ENCODE data around the gene DEGS2. TPM values are rescaled to one million over a fixed set of nuclear protein-coding genes. Genes with fewer than 3 reads are reported as not detected.

Gene DEGS2
- total RNA-seq, 1 donor from 2014 or later, result 0.53 TPM

- FAIRE-seq, result no peak
- H3K27me3 ChIP-seq (ENCODE audit: control insufficient read depth, insufficient read depth, low read length), result no peaks in the 10 kb centered on the region
Observed at GRCh38 chr14:100201701-100202100, 42.3 kb upstream of the DEGS2 start.

DNA sequence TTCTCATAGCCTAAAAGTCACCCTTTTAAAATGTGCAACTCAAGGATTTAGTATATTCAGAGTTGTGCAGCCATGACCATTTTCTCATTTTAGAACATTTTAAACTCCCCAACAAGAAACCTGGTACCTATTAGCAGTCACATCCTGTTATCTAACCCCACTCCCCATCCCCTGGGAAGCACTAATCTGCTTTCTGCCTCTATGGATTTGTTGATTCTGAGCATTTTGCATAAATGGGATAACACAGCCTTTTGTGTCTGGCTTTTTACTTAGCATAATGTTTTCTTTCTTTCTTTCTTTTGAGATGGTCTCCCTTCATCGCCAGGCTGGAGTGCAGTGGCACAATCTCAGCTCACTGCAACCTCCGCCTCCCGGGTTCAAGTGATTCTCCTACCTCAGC lies 40.9 kb upstream of the DEGS2 start:
- TF ChIP-seq, protein P1, sequence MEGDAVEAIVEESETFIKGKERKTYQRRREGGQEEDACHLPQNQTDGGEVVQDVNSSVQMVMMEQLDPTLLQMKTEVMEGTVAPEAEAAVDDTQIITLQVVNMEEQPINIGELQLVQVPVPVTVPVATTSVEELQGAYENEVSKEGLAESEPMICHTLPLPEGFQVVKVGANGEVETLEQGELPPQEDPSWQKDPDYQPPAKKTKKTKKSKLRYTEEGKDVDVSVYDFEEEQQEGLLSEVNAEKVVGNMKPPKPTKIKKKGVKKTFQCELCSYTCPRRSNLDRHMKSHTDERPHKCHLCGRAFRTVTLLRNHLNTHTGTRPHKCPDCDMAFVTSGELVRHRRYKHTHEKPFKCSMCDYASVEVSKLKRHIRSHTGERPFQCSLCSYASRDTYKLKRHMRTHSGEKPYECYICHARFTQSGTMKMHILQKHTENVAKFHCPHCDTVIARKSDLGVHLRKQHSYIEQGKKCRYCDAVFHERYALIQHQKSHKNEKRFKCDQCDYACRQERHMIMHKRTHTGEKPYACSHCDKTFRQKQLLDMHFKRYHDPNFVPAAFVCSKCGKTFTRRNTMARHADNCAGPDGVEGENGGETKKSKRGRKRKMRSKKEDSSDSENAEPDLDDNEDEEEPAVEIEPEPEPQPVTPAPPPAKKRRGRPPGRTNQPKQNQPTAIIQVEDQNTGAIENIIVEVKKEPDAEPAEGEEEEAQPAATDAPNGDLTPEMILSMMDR (IDR thresholded peaks at IDR 0.05; ENCODE audit: insufficient read depth, low read length, severe bottlenecking), result no peak
- H3K27me3 ChIP-seq (ENCODE audit: control insufficient read depth, insufficient read depth, low read length), result no peaks in the 10 kb centered on the region
- DNase-seq (ENCODE audit: low read depth) (no peak), FAIRE-seq (no peak)
- no peak overlapping the region for H3K4me3 ChIP-seq (ENCODE audit: low read depth, low read length)
- no peaks in the 10 kb centered on the region for H3K36me3 ChIP-seq (ENCODE audit: control insufficient read depth, insufficient read depth, low read length)

More at GRCh38 chr14:100201701-100202100, 42.3 kb upstream of the DEGS2 start:
- no peak for DNase-seq (ENCODE audit: low read depth)
- TF ChIP-seq, protein P1 (IDR thresholded peaks at IDR 0.05; ENCODE audit: insufficient read depth, low read length, severe bottlenecking), result no peak
- H3K4me3 ChIP-seq (ENCODE audit: low read depth, low read length), result no peak overlapping the region
- no peaks in the 10 kb centered on the region for H3K36me3 ChIP-seq (ENCODE audit: control insufficient read depth, insufficient read depth, low read length)

DNA sequence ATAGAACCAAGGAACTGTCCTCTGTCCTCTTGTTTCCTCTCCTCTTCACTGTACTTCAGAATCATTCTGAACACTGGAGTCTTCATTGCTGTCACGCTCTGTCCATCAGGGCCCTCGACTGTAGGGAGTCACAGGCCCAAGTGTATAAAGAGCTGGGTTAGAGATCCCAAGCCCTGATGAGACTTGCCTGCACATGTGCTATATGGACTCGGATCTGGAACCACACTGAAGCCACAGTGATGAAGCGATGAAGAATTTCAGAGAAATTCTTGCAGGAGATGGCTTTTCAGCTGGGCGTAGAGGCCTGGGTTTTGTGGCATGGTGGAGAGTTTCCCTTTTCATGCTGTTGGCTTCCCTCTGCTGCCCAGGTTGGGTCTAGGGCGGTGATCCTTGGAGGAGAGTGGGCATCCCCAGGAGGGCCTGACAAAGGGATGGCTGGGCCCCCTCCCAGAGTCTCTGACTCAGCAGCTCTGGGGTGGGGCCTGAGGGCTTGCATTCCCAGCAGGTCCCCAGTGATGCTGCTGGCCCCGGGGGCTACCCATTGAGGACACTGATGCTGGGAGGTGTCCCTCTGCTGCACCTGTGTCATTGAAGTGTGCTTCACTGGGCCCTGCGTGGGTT lies 39.9 kb upstream of the DEGS2 start:
- DNase-seq (ENCODE audit: low read depth) (peak; percentile 55), FAIRE-seq (no peak)
- Histone ChIP-seq H3K4me3 (ENCODE audit: low read depth, low read length) (no peak overlapping the region), H3K36me3 (ENCODE audit: control insufficient read depth, insufficient read depth, low read length) (no peaks in the 10 kb centered on the region), H3K27me3 (ENCODE audit: control insufficient read depth, insufficient read depth, low read length) (no peaks in the 10 kb centered on the region)
- TF ChIP-seq, protein P1 (IDR thresholded peaks at IDR 0.05; ENCODE audit: insufficient read depth, low read length, severe bottlenecking), result no peak

DNA sequence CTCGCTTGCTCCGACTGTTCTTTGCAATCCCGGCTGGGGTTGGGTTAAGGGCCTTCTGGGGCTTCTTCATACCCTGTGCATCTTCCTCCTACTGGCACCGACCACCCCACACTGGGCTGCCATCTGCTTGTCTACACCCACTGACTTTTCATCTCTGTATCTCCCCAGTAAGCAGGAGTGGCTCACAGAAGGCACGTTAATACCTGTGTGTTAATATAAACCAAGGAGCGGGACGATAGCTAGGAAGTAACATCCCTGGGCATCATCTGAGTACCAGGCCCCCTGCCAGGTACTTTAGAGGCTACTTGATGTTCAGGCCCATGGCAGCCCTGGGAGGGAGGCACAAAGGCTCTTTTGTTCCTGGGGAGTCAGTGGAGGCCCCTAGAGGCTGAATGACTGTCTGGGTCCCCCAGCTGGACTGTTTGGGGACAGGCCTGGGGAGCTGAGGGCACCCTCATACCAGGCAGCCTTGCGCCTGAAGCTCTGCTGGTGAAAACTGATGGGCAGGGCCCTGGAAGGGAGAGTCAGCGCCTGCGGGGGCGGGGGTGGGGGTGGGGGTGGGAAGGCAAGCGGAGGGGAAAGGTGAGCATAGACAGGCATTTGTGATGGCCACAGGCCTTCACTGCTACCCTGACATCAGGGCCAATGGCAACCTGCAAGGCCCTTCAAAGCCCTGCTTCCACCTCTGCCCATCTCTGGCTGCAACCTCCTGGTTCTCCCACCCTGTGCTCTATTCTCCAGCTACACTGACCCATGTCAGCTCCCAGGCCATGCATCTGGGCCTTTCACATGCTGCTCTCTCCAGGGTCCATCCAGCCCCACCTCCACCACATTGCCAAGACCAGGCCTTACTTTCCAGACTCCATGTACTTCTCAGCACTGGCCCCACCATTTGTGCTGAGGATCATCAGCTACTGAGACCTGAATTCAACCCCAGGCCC lies 34.2 kb upstream of the DEGS2 start:
- H3K4me3 ChIP-seq (ENCODE audit: low read depth, low read length), result no peak overlapping the region
- TF ChIP-seq, protein P1 (IDR thresholded peaks at IDR 0.05; ENCODE audit: insufficient read depth, low read length, severe bottlenecking), result no peak
- FAIRE-seq, result no peak
- no peaks in the 10 kb centered on the region for H3K27me3 ChIP-seq (ENCODE audit: control insufficient read depth, insufficient read depth, low read length)
- H3K36me3 ChIP-seq (ENCODE audit: control insufficient read depth, insufficient read depth, low read length), result no peaks in the 10 kb centered on the region
- DNase-seq (ENCODE audit: low read depth), result no peak

- Histone ChIP-seq H3K36me3 (ENCODE audit: control insufficient read depth, insufficient read depth, low read length) (no peaks in the 10 kb centered on the region), H3K27me3 (ENCODE audit: control insufficient read depth, insufficient read depth, low read length) (no peaks in the 10 kb centered on the region), H3K4me3 (ENCODE audit: low read depth, low read length) (peak overlapping the region; percentile 47)
- peak; percentile 91 for DNase-seq (ENCODE audit: low read depth)
- no peak for FAIRE-seq
- TF ChIP-seq, protein P1 (IDR thresholded peaks at IDR 0.05; ENCODE audit: insufficient read depth, low read length, severe bottlenecking), result peak; percentile 75
Observed at GRCh38 chr14:100192672-100193416, 33.4 kb upstream of the DEGS2 start.

Data from bronchial epithelial cell (primary cell).